PC-3 (cell line): ENCODE data around the gene ARG1.

Experiments used
- EZH2 ChIP-seq: fragments of 300-600 bp; sonication (generic); IDR thresholded peaks from one replicate; pipeline ENCODE4 v1.6.1; 2017; ENCODE audit warnings: antibody characterized with exemption, mild to moderate bottlenecking, low read length; ENCODE audit not compliant: unreplicated experiment
- EZH2phosphoT487 ChIP-seq: fragments of 300-600 bp; sonication (generic); IDR thresholded peaks from 2 replicates; pipeline ENCODE4 v1.6.1; 2018; ENCODE audit warnings: mild to moderate bottlenecking, antibody characterized with exemption, low read length, borderline replicate concordance
- TF ChIP-seq, protein P1 (sequence below): fragments of 300-600 bp; sonication (generic); conservative IDR thresholded peaks from 2 replicates; pipeline ENCODE4 v1.5.1; 2017; ENCODE audit warnings: antibody characterized with exemption, low read depth, mild to moderate bottlenecking, low read length

DNA sequence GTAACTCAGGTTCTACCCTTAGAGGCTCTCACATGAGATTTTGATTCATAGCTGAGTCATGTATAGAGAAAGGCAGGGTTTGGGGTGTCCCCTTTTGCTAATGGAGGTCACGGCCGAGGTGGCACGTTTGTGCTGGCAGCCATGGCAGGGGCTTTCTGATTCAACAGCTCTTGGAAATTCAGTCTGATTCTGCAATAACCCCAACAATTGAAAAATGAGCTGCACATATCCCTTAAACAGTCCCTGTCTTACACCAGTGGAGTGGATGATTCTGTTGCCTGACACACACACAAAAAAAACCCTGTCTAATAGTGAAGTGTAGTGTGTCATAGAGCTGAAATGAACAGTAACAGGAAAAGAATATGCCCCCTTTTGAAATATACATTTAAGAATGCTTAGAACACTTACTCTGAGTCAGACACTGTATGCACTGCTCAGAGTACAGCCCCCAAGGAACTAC is 40.4 kb upstream of the ARG1 start:
- TF ChIP-seq, protein P1, sequence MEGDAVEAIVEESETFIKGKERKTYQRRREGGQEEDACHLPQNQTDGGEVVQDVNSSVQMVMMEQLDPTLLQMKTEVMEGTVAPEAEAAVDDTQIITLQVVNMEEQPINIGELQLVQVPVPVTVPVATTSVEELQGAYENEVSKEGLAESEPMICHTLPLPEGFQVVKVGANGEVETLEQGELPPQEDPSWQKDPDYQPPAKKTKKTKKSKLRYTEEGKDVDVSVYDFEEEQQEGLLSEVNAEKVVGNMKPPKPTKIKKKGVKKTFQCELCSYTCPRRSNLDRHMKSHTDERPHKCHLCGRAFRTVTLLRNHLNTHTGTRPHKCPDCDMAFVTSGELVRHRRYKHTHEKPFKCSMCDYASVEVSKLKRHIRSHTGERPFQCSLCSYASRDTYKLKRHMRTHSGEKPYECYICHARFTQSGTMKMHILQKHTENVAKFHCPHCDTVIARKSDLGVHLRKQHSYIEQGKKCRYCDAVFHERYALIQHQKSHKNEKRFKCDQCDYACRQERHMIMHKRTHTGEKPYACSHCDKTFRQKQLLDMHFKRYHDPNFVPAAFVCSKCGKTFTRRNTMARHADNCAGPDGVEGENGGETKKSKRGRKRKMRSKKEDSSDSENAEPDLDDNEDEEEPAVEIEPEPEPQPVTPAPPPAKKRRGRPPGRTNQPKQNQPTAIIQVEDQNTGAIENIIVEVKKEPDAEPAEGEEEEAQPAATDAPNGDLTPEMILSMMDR, result no peak
- TF ChIP-seq EZH2phosphoT487 (no peak), EZH2 (no peak)
